ENCODE measurements around the gene SLC39A11.

SLC39A11 gene

DNA sequence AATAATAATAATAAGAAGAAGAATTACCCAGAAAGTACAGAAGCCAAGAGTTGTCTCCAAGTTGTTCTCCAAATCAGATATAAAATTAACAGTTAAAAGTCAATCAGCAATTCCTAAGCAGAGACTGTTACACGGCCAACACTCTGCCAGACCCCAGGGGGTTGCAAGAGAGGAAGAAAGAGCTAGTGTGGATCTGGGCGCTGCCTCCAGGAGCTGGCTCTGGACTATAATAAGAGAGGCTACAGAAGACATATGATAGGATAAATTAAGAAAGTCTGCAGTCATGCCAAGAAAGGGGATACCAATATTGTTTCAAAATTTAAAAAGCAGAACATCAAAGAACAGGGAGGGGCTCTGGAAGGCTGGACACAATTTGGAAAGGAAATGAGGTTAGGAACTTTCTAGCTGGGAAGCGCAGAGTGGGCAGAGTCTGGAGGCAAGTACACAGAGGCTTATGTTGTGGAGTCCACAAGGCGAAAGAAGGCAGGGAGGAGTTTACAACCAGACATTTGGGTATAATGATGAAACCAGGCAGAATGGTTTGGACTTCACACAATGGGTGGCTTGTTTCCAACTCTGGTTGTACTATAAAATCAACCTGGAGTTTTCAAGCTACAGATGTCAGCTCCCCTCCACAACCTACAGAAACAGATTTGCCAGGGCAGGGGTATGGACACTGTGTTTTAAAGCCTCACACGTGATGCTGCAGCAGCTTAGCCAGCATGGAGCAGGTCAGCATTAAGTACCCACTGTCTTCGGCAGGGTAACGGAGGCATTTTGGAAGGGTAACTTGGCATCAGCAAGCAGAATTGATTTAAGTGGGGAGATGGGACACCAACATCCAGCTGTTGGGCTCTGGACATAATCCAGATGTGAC, 49.4 kb downstream of the SLC39A11 start:
- DNase-seq (ENCODE audit: low read depth), result peak; percentile 50

DNA sequence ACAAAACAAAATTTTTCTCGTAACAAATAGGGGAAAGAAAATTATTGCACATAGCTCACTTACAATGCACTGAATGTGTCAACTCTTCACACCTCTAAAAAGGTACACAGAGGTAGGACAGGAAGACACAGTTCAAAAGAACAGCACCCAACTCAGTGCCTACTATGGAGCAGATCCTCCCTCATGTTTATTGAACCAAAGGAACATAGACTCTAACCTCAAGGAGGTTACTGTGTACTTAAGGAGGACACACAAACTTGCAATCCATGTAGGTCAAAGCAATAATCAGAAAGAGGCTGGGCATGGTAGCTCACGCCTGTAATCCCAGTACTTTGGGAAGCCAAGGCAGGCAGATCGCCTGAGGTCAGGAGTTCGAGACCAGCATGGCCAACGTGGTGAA, 50.3 kb downstream of the SLC39A11 start:
- DNase-seq (ENCODE audit: low read depth), result no peak

- DNase-seq (ENCODE audit: low read depth), result no peak
Observed at GRCh38 chr17:73039282-73039681, 53.2 kb downstream of the SLC39A11 start.

DNA sequence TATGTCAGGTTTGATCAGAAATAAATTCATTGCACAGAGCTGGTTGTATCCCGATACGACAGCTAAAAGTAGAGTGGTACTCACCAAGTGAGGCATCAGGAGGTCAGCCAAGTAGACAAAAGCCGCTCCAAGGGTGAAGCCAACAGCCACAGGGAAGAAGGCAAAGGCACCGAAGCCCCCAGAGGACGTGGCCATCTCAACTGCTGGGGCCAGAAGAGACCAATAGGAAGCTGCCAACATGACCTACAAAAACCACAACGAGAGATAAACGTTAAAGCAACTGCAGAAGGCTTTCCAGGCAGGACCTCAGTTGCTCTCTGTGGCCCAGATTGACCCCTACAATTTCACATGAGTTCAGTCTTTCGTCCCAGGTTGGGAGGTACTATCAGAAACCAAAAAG, 61.0 kb downstream of the SLC39A11 start:
- no peak for DNase-seq (ENCODE audit: low read depth)

- no peak for DNase-seq (ENCODE audit: low read depth)
Observed at GRCh38 chr17:73030995-73031394, 61.5 kb downstream of the SLC39A11 start.

DNA sequence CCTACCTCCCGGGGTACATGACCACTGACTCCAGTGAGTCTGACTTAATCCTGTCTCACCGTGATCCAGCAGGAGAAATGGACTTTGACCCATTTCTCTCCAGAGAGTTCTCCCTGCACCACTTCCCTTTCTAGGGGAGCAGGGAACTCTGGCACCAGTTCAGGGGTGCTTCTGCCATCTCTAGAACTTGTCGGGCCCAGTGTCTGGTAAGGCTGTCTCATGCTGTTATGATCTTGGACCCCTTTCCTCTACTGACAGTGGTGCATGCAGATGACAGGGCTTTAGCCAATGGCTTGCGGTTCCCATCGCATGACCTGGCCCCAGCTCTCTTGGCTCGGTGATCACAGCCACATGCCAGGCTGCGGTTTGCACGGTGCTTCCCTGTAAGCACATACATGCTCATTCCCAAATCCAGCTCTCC, 62.0 kb downstream of the SLC39A11 start:
- no peak for DNase-seq (ENCODE audit: low read depth)

DNA sequence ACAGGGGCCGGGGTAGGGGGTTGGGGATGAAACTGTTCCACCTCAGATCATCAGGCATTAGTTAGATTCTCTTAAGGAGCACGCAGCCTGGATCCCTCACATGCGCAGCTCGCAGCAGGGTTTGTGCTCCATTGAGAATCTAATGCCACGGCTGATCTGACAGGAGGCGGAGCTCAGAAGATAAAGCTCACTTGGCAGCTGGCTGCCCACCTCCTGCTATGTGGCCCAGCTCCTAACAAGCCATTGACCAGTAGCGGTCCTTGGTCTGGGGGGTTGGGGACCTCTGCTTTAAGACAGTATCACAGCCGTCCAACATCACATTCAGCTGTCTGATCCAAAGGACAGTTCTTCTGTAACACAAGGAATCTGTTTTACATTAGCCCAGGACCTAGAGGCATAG, 62.5 kb downstream of the SLC39A11 start:
- DNase-seq (ENCODE audit: low read depth), result no peak

DNA sequence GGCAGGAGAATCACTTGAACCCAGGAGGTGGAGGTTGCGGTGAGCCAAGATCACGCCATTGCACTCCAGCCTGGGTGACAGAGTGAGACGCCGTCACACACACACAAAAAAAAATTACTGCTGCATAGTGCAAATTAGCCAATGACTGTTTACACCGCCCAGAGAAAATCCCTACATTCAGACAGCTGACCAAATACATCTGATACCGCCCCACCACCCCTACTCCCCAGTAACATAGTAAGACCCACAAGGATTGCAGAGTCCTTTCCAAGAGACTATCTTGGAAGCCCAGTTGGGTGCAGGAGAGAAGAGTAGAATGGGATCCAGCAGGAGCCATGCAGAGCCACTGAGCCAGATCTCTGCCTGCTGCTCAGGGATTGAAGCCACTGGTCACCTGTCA, 63.5 kb downstream of the SLC39A11 start:
- DNase-seq (ENCODE audit: low read depth), result no peak

DNA sequence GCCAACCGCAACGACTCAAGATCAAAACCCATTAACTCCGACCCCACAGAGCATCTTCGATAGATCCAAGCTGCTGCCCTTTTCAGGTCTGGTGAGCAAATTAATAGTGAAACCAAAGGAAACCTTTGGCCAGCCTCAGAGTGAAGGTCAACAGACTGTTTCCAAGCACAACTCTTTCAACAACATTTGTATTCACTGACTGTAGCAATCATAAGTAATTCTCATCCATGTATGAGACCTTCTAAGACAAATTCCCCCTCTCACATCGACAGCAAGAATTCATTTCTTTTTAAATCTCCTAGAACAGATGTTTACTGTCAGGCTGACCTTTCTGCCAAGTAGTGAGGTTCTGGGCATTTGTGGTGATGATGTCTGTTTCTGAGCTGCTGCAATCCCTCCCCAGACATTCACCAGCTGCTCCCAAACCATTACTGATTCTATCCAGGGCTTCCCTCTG, 64.2 kb downstream of the SLC39A11 start:
- no peak for DNase-seq (ENCODE audit: low read depth)

GRCh38 chr17:73027130-73027741, 65.3 kb downstream of the SLC39A11 start:
- DNase-seq (ENCODE audit: low read depth), result no peak

- DNase-seq (ENCODE audit: low read depth), result no peak
Observed at GRCh38 chr17:73025041-73025560, 67.4 kb downstream of the SLC39A11 start.

GRCh38 chr17:73023759-73024158, 68.7 kb downstream of the SLC39A11 start:
- DNase-seq (ENCODE audit: low read depth), result no peak

GRCh38 chr17:73022694-73023093, 69.8 kb downstream of the SLC39A11 start:
- no peak for DNase-seq (ENCODE audit: low read depth)

DNA sequence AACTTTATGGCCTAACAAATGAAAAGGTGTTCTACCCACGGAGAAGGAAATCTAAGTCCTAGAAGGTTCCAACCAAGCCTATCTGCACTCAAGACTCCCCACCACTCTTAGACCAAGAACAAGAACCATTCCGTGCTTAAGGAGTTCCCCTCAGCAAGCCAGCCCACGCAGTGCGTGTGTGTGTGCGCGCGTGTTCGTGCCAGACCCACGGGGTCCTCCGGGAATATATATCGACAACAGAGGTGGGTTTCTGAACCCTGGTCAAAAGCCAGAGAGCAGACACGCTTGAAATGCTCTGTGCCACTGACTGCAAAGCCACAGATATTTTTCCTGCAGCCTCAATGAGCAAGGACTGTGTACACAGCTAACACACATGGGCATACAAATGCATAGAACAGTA, 70.7 kb downstream of the SLC39A11 start:
- no peak for DNase-seq (ENCODE audit: low read depth)

DNA sequence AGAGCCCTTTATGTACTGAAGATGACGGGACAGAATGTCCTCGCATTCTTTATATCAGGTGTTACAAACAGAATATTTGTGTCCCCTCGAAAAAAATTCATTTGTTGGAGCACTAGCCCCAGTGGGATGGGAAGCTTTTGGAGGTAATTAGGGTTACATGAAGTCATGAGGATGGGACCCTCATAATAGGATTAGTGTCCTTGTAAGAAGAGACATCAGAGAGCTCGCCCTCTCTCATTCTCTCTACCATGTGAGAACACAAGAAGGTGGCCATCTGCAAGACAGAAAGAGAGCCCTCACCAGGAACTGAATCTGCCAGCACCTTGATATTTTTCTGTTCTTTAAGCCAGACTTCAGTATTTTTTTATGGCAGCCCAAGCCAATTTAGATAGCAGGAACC, 72.4 kb downstream of the SLC39A11 start:
- DNase-seq (ENCODE audit: low read depth), result no peak

GRCh38 chr17:73018599-73018998, 73.9 kb downstream of the SLC39A11 start:
- DNase-seq (ENCODE audit: low read depth), result no peak

- DNase-seq (ENCODE audit: low read depth), result no peak
Observed at GRCh38 chr17:73017658-73018057, 74.8 kb downstream of the SLC39A11 start.

- DNase-seq (ENCODE audit: low read depth), result no peak
Observed at GRCh38 chr17:73015722-73016276, 76.7 kb downstream of the SLC39A11 start.

DNA sequence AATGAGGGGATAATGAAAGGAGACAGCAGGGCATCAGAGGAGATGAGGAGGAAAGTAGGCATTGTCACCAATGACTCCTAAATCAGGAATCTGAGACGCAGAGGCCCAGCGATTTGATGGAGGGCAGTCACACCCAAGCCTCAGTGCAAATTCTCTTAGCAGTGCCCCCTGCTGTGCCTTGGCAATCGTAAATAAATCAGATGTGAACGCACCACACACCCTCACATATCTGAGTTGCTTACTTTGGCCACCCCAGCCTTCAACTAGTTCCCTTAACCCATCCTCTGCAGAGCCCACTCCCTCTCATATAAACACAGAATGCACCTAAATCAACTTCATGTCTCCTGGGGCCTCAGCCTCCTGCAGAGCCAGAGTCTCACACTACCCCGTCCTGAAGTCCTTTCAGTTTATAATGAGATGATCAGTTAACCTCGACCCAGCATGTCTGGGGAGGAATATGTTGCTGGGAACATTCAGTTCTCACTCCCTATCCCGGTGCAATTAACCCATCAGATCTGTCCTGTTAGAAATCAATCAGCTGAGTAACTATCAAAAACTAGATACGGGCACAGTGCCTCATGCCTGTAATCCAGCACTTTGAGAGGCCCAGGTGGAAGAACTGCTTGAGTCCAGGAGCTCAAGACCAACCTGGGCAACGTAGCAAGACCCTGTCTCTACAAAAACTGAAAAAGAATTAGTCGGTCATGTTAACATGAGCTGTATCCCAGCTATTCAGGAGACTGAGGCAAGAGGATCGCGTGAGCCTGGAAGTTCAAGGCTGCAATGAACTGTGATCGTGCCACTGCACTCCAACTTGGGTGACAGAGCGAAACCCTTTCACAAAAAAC, 78.4 kb downstream of the SLC39A11 start:
- no peak for DNase-seq (ENCODE audit: low read depth)

DNA sequence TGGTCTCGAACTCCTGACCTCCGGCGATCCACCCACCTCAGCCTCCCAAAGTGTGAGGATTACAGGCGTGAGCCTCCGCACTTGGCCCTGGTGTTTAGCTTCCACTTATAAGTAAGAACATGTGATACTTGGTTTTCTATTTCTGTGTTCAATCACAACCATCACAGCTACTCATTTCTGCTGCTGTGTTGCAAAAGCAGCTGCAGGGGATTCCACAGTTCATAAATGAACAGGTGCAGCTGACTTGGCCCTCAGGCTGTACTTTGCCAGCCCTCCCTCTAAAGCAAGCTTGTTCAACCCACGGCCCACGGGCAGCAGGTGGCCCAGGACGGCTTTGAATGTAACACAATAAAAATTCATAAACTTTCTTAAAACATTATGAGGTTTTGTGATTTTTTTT, 79.2 kb downstream of the SLC39A11 start:
- DNase-seq (ENCODE audit: low read depth), result no peak

DNA sequence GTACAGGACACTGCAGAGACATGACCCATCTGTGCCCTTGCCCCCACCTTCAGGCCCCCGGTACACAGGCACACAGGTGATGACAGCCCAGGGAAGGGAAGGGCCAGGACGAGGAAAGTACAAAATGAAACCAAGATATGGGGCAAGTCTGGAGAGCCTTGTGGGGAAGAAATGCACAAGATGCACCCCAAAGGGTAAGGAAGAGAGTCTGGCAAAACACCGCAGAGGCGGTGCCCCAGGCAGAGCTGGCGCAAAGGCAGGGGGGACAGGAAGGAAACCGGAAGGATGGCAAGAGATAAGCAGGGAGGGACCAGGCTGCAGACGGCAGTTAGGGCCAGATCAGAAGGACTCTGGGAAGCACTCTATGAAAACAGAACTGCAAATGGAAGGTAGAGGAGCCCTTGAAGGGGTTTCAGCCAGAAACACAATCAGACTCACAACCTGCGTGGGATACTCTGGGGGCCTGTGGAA, 81.4 kb downstream of the SLC39A11 start:
- DNase-seq (ENCODE audit: low read depth), result no peak

- DNase-seq (ENCODE audit: low read depth), result no peak
Observed at GRCh38 chr17:73010414-73010813, 82.1 kb downstream of the SLC39A11 start.
